GM21526 (cell line): ENCODE measurements around the gene CNST.
"Not testable (repeated sequence)": the region's sequence is repeated elsewhere in the genome, so short reads cannot be mapped to it uniquely, and the experiment has no call there.

Source experiments
- ATAC-seq: cut with Tn5 transposase; IDR thresholded peaks from one replicate; pipeline ENCODE4 v1.9.1; 2021; ENCODE audit warnings: moderate library complexity; ENCODE audit not compliant: unreplicated experiment, low FRiP score

Gene CNST

GRCh38 chr1:246617156-246617555, 50.9 kb downstream of the CNST start:
- no peak for ATAC-seq

- ATAC-seq, result no peak
Observed at GRCh38 chr1:246617768-246618167, 51.5 kb downstream of the CNST start.

- ATAC-seq, result no peak
Observed at GRCh38 chr1:246618240-246618808, 52.1 kb downstream of the CNST start.

GRCh38 chr1:246622035-246622652, 55.9 kb downstream of the CNST start:
- no peak for ATAC-seq

- ATAC-seq, result no peak
Observed at GRCh38 chr1:246624091-246624490, 57.8 kb downstream of the CNST start.

DNA sequence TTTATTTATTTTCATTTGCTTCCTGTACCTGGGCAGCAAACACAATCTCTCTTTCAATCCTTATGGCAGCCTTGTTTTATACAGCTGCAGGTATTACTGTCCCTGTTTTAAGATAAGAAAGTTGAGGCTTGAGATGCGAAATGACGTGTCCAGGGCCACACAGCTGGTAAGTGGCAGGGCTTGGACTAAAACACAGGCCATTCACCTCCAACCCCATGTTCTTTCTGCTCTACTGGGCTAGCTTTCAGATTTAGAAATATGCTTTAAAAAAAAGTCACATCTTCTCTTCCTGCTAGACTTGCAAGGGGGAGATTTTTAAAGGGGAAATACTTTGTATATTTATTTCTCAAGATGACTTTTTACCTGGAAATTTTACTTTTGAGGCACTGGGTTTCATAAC, 62.8 kb downstream of the CNST start:
- ATAC-seq, result peak; percentile 92

DNA sequence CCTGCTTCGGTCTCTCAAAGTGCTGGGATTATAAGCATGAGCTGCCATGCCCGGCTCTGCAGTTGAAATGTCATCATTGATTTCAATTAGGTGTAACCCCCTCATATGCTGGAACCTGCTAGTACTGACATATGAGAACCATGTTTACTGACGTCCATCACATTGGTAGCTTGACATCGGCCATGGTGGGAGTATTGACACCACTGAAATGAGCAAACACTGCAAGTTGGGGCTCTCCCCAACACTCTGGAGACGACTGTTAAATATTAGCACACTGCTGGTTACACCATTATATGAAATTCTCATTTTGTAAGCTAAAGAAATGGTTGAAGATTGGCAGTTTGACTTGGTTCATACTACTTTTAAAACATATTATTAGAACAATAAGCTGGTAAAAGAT, 63.7 kb downstream of the CNST start:
- no peak for ATAC-seq

DNA sequence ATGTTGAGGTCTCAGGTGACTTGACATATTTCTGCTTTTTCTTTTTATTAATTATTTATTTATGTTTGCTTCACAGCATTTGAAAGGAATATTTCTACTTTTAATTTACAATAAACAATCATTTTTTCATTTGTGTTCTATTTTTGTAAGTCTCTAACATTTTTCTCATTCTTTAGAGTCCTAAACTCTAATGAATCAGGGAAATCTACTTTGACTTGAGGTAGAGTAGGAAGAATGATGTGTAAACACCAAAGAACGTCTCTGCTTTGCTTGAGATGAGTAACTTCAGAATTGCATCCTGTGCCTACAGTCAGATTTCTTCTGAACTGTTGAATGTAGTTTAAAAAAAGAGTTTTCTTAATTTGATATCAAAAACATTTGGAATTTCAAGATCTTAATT, 65.2 kb downstream of the CNST start:
- no peak for ATAC-seq

DNA sequence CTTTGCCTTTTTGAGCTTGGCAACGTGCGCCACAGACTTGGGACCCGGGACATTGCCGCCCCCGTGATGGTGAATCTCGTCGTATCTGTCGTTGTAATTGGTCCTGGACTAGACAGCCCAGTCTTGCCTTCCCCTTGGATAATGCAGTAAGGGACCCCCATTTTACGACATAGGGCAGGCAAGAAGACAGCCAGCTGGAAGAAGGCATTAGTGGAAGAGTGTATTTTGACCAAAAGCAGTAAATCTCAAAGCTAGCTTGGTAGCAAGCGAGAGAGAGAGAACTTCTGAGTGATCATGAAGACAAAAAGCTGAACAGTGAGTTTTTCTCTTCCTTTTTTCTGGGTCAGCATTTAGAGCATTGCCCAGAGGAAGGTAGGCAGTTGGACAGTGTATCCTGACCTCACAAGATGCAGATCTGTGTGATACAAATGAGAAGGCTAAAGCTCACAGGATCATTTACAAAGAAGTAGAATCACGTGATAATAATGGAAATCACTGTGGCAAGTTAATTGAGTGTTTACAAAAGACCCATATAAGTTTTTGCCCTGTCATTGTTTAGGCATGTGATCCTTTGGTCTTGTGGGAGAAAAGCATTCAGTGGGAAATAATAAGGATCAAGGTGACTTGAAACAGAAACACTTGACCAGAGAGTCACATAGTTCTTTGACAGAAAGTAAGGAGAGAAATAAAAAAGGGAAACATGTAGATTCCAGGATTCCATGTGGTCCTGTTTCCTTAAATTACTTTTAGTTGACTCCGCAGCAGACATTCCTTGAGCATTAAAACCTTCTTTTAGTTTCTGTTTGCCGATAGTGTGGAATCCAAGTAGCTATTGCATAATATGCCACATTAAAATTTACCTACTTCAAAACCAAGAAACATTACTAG, 66.3 kb downstream of the CNST start:
- no peak for ATAC-seq

GRCh38 chr1:246634659-246635058, 68.4 kb downstream of the CNST start:
- not testable (repeated sequence) for ATAC-seq

DNA sequence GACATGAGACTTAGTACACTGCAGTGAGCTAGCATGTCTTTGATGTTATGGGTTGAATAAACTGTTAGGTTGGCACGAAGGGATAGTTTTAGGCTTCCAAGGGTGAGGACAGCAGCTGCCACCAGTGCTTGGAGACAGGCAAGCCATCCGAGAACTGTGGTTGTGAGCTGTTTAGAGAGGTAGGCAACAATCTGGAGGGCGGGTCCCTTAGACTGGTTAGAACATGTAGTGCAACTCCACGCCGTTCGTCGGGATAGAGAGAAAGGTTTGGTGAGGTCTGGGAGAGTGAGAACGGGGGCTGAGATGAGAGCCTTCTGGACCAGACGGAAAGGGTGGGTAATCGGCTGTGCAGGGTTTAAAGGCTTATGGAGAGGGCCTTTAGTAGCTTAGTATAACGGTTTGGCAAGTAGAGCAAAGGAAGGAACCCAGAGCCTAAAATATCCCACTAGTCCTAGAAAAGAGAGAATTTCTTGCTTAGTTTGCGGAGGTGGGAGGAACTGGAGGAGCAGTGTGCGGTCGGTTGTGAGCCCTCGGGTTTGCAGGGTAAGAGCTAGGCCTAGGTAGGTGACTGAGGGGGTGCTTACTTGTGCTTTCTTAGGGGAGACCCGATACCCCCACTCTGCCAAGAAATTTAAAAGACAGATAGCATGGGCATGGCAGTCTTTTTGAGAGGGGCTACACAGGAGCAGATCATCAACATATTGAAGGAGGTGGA, 72.8 kb downstream of the CNST start:
- ATAC-seq, result no peak

- no peak for ATAC-seq
Observed at GRCh38 chr1:246639732-246640131, 73.5 kb downstream of the CNST start.

- no peak for ATAC-seq
Observed at GRCh38 chr1:246640747-246641146, 74.5 kb downstream of the CNST start.

GRCh38 chr1:246641394-246641793, 75.1 kb downstream of the CNST start:
- ATAC-seq, result no peak

DNA sequence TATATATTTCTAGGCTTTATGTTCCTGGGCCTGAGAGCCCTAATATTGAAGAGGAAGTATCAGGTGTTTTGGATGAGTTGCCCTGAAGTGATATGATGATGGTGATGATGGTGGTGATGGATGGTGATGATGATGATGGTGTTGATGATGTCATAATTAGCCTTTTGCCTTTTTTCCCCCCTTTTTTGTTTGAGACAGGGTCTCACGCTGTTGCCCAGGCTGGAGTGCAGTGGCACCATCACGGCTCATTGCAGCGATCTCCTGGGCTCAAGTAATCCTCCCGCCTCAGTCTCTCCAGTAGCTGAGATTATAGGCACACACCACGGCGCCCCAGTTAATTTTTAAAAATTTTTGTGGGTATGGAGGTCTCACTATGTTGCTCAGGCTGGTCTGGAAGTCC, 76.5 kb downstream of the CNST start:
- ATAC-seq, result no peak

DNA sequence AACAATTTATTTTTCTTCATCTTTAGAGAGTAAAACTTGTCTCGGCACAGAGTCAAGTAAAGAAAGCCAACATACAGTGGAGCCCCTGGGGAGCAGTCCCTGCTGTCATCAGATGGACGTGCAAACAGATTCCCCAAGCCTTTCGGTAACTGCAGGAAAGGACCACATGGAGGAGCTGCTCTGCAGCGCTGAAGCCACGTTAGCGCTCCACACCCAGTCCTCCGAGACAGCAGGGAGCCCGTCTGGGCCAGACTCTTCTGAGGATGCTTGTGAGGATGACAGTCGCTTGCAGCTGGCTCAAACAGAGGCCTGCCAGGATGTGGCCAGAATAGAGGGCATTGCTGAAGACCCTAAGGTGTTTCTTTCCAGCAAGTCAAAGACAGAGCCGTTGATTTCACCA, 80.9 kb downstream of the CNST start:
- ATAC-seq, result no peak

DNA sequence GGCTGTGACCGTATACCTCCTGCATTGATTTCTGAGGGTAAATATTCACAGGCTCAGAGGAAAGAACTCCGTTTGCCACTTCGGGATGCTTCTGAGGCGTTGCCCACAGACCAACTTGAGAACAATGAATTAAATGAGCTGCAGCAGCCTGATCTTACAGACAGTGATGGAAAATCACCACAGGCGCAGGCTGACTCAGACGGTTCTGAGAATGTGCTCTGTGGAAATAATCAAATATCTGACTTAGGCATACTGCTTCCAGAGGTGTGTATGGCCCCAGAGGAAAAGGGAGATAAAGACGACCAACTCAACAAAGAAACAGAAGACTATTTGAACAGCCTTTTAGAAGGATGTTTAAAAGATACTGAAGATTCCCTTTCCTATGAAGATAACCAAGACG, 81.3 kb downstream of the CNST start:
- ATAC-seq, result no peak

- ATAC-seq, result no peak
Observed at GRCh38 chr1:246651012-246651695, 84.9 kb downstream of the CNST start.

GRCh38 chr1:246658567-246658966, 92.3 kb downstream of the CNST start:
- no peak for ATAC-seq

- no peak for ATAC-seq
Observed at GRCh38 chr1:246659594-246660140, 93.4 kb downstream of the CNST start.
